GM19468 (cell line): ENCODE results near the gene ATP6V0B.

Experiments
- ATAC-seq: cut with Tn5 transposase; IDR thresholded peaks from one replicate; pipeline ENCODE4 v1.9.1; 2021; ENCODE audit warnings: mild to moderate bottlenecking, moderate library complexity, moderate number of reproducible peaks; ENCODE audit not compliant: unreplicated experiment; ENCODE audit errors: extremely low read depth

ATP6V0B gene

DNA sequence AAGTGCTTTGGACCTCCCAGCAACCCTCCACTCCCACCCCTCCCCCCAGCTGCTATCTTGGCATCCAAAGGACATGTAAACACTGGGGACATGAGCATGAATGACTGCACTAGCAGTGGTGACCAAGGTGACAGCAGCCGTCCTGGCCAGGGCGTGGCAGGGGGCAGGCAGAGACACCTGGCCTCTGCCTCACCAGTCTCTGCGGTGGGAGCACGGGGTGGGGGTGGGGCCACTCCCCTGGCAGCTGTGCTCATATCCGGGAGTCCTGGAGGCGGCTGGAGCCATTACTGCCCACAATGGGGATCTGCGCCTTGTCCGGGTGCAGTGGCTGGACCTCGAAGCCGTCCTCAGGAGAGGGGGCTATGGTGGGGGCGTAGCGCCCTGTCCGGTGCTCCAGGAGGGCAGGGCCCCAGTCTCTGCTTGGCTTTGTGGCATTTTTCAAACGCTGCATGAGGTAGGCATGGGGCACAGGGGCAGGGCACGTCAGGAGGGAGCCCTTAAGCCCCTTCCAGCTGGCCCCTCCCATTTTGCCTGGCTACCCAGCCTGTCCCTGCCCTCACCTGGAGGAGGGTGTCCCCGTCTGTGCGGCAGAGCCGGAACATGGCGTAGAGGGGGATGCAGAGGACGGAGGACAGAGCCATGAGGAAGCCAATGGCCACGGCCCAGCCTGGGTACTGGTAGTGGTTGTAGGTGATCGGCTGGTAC lies 22.7 kb downstream of the ATP6V0B start:
- no peak for ATAC-seq

DNA sequence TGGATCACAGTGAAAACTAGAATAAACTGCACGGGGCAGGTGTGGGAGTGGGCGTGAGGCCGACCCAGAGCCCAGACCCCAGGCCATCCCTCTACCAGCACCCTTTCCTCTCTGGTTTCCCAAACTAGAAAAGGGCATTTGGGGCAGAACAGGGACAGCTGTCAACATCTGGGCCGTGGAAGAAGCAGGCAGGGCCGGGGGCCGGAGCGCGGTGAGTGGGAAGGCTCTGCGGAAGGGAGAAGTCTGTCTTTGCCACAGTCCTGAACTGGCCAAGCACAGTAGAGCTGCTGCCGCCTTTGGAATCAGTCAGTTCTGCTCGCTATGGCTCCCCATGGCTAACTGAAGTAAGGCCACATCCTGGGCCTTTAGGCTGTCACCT lies 23.2 kb downstream of the ATP6V0B start:
- ATAC-seq, result no peak

DNA sequence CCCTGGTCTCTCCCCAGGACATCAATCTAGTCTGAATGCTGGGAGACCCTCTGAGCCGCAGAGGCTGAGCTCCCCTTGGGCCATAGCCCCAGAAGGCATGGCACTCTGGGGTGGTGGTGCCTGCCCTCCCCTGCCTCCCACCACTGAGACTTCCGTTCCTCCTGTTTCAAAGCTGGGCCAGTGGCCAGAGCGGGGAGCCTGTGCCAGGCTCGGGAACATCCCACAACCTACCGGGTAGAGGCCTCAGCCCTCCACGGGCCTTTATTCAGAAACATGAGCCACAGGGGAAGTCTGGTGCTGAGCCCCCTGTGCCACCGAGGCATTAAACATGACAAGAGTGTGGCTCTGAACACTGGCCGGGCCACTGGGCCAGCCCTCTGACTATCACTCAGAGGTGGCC lies 24.7 kb downstream of the ATP6V0B start:
- no peak for ATAC-seq

DNA sequence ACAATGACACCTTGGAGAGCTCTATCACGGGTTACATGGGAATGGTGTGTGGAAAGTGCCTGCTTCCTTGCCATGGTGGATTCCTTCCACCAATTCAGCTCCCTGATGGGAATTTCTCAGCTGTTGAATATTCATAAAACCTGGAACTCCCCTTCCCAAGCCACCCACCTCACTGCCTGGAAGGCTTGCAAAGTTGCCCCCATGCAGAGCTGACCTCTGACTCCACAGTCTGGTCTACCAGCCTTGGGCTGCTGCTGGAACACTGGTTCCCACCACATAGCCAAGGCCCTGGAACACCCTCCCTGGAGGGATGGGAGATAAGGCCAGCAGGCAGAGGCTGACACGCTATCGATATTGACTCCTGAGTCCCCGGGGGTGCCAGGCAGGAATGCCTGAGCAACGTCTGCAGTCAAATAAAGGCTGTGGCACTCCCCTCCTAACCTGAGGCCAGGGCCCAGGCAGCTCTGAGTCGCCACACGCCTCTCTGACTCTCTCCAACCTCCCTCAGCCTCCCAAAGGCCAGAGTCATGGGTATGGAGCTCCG lies 25.4 kb downstream of the ATP6V0B start:
- ATAC-seq, result no peak

DNA sequence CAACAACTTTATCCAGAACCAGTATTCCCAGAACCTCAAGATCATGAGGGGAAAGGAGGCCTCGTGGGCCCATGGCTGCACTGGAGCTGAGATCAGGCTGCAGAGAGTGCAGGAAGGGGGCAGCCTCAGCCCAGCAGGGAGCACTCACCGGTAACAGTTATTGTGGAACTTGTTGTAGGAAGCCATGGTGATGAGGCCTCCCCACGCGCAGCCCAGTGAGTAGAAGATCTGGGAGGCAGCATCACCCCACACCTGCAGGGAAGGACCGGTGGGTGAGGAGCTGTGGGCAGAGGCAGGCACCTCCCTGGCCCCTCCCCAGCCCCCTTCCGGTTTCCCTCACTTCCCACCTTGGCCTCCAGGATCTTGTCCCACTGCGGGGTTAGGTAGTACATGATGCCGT lies 27.4 kb downstream of the ATP6V0B start:
- ATAC-seq, result no peak

DNA sequence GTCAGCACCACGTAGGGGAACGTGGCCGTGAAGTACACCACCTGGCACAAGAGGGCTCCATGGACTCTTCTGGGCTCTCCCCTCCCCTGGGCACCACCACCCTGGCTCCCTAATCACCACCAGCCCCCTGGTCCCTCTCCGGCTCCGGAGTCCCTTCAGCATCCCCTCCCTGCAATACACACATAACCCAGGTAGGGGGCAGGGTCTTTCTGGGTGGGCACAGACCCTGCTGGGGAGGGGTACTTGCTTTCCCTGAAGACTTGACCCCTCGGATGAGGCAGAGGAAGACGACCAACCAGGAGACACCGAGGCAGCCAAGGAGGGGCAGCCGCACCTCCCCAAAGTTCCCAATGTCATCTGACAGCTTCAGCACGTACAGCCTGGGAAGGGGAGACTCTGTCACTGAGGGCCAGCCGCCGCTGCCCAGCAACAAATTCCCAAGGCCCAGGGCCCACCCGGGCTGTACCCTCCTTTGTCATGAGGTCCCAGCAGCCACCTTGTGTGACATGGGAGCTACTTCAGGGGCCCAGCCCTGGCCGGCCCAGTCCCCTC lies 27.9 kb downstream of the ATP6V0B start:
- no peak for ATAC-seq

DNA sequence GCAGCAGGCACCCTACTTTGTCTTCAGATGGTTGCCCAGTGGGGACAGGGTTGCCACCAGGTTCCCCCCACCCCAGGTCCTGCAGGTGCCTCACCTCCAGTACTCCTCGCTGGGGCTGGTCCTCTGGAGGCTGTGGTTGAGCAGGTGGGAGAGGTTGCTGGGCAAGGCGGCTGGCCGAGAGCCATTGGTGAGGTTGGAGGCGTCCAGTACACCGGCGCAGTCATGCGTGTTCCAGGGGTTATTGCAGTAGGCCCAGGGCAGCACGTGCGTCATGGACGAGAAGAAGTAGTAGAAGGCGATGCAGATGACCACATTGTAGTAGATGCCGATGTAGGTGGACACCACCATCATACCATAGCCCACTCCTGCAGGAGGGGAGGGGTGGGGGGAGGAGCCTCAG lies 33.5 kb downstream of the ATP6V0B start:
- no peak for ATAC-seq

DNA sequence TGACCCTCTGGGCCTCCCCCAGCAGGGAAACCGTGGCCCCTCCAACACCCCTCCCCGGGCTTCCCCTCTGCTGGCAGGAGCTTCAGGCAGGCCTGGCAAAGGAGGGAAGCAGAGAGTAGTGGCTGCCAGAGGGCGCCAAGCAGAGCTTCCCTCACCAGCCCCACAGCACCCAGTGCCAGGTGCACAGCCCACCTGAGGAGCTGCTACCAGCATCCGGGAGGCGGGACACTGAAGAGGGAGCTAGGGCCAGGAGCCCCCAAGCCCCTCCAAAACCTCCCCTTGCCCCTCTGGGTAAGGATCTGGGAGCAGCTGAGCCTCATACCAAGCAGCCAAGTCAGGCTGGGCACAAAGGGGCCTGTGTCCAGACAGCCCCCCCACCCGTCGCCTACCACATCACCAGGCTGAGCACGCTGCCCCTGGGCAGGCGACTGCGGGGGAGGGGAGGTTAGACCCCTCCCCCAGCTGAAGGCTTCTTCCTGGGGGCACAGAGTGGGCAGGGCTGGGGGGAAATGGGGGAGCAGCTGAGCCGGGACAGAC lies 36.2 kb downstream of the ATP6V0B start:
- no peak for ATAC-seq

DNA sequence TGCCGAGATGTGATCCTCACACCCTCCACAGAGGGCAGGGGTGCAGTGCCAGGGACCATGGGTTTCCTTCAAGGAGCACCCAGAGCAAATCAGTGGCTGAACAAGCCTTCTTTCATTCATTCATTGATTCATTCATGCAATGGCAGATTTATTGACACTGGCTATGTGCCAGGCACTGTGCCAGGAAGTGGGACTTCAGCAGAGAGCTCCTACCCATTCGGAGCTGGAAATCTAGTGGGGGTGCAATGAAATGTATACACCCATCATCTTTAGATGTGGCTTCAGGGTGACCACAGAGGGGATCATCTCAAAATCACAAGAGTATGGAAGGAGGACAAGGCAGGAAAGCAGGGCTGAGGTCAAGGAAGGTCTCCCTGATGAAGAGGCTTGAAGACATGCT lies 37.6 kb downstream of the ATP6V0B start:
- ATAC-seq, result no peak

DNA sequence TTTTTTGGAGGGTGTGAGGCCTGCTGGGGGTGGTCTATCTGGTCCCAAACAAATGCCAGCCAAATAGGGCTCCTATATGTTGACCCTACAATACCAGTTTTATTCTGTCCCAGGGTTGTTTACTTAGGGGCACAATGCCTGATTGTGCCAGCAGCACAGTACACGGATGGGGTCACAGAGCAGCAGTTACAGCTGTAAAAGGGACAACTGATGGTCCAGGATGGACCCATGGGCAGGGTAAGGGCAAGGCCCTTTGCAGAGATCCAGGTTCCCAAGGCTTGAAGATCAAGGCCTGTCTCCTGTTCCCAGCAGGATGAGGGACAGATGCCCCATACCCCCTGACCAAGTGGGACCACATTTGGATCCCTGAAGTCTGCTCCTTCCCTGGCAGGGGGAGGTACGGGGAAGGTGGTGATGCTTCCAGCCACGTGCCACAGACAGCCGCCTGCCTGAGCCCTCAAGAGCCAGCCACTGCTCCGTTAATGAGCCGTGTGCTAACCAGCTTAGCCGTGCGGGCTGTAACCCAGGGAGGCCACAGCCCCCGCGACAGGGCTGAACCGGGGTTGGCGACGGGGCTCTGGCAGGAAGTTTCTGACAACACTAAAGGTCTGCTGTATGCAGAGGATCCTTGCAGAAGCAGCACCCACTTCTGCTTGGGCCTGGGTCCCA lies 38.3 kb downstream of the ATP6V0B start:
- no peak for ATAC-seq

DNA sequence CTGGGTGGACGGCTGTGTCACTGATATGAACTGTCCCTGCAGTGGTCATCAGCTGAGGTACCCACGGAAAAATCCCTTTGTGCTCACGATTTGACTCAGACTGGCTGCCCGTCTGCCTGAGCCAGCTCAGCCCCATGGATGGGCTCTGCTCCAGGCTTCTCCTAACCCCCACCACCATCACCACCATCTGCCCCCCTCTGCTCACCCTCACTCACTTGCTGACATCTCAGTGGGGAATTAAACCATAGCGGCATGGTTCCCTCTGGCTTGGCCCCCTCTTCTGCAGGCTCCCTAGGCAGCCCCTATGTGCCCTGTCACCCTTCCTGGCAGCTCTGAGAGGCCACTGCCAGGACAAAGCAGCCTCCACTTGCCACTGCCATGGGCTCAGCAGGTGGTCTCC lies 39.2 kb downstream of the ATP6V0B start:
- no peak for ATAC-seq

DNA sequence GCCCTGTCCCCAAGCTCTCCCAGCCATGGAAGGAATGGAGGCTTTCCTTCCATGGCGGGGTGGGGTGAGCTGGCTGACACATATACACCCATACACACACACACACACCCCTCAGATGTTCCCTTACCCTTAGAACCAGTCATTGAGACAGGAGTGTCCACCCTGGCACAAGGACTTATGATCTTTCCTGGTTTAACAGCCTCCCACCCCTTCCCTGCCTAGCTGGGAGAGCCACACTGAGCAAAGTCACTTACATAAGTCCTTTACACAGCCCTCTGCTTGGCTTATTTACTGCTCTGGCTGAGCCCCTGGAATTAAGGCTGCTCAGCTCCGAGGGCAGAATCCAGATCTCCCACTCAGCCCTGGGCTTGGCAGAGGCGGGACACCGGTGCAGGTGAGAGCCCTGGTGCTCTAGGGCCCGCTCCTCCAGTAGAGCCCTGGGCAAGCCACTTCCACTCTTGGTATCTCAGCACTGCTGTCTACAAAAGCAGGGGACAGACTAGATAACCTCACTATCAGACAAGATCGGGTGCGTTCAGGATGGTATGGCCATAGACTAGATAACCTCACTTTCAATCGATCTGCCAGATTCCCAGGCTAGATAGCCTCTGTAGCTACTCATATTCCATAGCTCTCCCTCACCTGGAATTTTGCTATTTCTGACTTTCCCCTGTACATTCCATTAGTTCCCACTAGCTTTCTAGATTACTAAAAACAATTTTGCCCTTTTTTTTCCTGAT lies 39.8 kb downstream of the ATP6V0B start:
- no peak for ATAC-seq

DNA sequence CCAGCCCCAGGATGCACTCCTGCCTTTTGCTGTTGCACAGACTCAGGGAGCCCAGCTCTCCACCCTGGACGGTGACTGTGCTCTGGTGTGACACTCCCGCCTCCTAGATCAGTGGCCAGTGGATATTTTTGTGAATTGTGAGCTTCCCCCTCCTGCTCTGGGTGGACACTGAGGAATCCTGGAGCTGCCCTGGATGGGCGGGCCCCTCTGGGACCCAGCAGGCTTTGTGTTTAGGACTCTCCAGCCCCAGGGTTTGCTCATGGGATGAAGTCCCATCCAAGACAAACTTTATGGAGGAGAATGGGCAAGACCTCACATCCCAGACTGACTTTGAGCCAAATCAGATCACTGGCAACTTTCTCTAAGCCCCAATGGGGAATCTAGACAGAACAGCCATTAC lies 40.4 kb downstream of the ATP6V0B start:
- ATAC-seq, result no peak

DNA sequence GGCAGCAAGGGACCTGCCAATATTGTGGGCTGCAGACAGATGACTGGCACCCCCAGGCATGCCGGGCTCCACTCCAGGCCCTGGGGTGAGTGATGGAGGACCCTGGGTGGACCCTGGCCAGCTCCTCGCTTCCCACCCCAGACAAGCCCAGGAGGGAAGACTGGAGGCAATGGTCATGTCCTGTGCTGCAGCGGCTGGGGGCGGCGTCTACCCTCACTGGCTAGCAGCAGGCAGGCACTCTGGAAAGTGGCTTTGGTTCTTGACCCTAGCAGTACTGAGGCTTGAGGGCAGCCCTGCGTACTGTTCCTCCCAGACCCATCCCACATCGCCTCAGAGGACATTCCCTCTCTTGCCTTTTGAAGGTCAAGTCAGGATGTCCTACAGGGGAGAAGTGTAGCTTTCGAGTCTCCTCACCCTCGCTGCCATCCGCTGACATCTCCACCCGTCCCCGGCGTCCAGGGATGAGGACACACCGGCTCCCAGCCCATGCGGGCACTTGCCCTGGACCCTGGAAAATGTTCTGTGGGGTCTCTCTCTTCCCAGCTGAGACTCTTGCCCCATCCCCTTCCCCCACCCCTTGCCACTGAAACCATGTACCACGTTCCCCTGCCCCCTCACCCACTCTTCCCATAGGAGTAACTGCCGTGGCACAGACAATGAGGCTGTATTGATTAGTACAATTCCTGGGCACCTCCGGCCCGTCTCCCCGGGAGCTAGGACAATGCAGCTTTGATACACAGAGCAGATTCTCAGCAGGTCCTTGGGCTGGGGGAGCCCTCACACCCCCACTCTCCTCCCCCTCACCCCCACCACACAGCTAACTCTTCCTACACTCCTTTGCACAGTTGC lies 41.5 kb downstream of the ATP6V0B start:
- ATAC-seq, result no peak

DNA sequence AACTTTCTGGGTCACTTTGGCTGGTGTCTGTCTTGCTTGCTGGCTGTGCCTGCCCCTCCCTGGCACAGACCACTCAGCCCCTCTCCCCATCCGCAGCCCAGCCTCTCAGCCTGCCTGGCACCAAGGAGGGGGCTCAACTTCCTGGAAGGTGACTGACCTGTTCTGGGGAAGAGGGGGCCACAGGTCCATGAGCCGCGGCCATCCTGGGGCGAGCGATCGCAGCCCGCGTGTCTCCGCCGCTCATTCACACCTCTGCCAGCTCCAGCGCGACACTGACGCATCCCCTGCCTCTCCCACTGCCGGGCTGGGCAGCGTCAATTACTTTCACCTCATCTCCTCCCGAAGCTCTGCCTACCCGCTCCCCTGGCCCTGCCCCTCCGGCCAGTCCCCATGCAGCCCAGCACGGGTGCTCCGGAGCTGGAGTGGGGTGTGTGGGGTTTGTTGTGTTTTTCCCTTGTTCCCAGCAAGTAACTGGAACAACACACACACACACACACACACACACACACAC lies 42.2 kb downstream of the ATP6V0B start:
- ATAC-seq, result no peak

DNA sequence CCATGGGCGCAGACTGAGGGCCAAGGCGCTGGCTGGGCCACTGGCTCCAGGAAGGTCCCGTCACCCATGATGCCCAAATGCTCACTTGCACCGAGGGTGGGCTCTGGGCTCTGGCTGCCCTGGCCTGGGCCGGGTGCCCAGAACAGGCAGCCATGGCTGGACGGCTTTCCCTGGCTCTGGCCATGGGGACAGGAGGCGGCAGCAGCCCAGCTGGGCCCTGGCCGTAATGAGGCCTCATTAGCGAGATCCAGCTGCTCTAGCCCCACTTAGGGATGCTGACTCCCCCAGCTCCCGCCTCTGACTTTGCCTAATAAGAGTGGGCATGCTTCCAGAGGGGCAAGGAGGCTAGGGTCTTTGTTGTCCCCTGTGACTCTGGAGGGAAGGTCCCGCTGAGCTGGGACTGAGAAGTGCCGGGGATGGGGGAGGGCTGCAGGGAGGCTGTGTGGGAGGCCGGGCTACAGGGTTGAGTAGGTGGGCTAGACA lies 44.7 kb downstream of the ATP6V0B start:
- ATAC-seq, result no peak

DNA sequence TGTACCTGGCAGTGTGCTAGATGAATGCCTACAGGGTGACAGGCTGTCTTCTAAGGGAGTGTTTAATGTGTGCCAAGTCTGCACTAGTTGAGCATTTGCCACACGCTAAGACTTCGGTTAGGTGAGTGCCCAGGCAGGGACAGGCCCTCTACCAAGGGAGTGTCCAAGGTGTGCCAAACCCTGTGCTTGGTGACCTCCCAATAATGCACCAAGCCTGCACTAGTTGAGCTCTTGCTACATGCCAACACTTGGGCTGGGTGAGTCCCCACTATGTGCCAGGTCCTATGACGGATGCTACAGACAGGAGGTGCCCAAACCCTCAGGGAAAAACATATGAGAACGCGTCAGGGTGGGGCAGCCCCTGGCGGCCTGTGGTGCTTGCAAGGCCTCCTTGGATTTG lies 45.7 kb downstream of the ATP6V0B start:
- no peak for ATAC-seq

DNA sequence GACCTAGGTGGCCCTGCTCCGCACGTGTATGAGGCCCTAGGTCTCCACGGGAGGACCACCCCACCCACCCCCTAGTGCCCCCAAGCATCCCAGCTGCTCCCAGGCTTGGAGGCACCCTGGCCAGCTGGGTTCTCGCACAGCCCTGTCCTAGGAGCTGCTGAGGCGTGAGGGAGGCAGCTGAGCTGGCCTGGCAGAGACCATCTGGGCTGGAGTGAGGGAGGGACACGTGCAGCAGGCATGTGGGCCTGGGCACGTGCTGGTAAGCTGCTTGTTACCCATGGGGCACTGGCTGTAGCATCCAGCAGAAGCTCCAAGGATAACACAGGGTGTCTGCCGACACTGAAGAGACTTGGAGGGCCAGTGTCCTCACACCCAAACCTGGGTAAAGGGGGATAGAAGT lies 46.4 kb downstream of the ATP6V0B start:
- no peak for ATAC-seq

DNA sequence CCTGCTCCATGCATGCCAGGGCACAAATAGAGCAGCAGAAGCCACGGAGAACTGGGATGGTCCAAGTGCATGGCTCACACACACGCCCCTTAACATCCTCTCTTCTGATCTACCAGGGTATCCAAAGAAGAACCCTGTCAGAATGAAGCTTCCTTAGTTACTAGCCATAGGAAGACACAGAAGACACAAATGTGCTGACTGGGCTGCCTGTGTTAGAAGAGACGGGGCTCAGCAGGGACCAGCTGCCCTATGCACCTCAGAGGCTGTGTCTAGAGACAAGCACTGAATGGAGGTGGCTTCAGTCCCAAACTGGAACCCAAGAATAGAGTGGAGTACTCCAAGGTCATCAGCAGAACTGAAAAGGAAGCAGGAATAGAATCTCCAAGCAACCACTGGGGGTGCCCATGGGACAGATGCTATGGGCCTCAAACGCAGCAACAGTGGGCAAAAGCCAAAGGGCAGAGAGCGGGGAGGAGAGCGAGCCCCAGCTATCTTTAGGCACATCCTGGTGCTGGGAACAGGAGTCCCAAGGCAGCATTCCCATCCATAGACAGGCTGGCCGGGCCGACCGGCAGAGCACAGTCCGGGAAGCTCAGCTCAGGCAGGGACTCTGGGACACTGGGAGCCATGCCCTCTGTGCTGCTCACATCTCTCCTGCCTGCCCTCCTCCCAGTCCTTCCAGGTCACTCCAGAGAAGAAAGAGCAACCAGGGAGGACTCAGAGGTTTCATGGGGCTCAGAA lies 47.0 kb downstream of the ATP6V0B start:
- no peak for ATAC-seq
